ENCODE data around the gene ADGRD1.

The ADGRD1 gene

DNA sequence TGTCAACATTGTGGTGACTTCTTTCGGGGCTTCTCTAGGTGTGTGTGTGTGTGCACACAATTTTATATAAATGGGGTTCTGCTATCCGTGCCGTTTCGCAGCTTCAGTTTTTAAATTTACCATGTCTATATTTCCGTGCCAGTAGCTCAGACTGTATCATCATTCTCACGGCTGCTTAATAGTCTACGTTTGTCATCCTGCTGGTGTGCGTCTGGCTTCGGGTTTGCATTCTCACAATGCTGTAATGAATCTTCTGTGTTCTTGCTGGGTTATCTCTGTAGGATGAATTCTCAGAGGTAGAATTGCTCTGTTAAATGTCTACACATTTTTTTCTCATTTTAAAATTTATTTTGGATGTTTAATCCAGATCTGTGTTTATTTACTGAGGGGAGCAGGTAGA lies 73.6 kb downstream of the ADGRD1 start:
- POLR2A ChIA-PET: no interaction called here
- DNase-seq (ENCODE audit: low read depth, low spot score): no peak
- TF ChIP-seq, protein P1, sequence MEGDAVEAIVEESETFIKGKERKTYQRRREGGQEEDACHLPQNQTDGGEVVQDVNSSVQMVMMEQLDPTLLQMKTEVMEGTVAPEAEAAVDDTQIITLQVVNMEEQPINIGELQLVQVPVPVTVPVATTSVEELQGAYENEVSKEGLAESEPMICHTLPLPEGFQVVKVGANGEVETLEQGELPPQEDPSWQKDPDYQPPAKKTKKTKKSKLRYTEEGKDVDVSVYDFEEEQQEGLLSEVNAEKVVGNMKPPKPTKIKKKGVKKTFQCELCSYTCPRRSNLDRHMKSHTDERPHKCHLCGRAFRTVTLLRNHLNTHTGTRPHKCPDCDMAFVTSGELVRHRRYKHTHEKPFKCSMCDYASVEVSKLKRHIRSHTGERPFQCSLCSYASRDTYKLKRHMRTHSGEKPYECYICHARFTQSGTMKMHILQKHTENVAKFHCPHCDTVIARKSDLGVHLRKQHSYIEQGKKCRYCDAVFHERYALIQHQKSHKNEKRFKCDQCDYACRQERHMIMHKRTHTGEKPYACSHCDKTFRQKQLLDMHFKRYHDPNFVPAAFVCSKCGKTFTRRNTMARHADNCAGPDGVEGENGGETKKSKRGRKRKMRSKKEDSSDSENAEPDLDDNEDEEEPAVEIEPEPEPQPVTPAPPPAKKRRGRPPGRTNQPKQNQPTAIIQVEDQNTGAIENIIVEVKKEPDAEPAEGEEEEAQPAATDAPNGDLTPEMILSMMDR (IDR thresholded peaks at IDR 0.05; ENCODE audit: insufficient read depth, low read length, missing control alignments): no peak
- CTCF ChIA-PET: no interaction called here
- no peak overlapping the region for H3K4me3 ChIP-seq (ENCODE audit: low read depth, low read length)

DNA sequence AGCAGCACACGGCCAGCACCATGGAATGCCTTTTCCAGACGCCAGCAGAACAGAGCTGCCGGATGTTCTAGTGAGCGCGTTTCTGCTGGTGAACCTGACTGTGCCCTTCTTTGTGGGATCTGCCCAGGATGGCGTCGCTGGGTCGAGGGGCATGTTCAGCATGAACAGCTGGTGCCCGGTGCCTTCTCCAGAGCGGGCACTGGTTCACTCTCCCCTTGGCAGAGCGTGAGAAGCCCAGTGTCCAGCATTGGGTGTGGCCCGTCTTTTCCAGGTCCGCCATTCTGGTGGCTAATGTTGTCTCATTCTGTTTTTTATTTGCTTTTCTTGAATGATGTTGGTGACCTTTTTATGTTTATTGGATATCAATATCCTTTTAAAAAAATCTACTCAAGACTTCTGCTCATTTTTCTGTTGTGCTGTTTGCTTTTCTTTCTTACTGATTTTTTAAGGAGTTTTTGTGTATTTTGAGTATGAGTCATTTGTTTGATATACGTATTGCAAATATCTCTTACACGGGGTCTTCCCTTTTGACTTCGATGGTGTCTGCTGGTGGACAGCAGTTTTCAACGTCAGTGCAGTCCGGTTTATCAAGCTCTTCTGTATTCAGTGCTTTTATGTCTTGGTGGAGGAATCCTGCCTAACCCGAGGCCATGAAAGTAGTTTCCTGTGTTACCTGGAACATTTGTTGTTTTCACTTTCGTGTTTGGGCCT lies 74.3 kb downstream of the ADGRD1 start:
- TF ChIP-seq, protein P1 (IDR thresholded peaks at IDR 0.05; ENCODE audit: insufficient read depth, low read length, missing control alignments): no peak

DNA sequence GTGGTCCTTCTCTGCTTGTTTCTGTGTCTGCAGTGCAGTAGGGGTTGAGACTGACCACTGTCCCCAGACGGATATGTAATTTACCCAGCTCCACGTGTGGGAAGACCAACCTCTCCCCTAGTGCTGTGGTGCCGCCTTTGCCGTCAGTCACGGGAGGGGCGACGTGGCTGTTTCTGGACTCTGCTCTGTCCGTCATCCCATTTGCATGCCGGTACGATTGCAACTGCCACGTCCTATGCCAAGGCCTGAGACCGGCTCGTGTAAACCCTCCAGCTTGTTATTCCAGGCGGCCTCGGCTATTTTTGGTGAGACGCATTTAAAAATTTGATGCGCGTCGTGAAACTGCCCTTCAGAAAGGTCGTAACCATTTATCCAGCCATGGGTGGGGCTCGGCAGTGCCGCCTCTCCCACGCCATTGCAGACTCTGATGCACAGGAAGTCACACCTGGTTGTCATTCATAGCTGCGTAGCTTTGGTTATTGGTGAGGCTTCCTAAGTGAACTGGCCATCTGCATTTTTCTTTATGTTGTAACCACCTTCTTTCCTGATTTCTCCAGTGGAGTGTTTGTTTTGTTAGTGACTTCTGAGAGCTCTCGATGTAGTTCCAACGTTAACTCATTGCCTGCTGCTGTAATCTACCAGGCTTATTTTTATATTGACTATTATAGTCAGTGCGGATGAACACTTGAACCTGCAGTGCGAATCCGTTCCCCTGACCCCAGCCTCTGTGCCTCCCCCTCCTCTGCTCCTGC lies 75.1 kb downstream of the ADGRD1 start:
- DNase-seq (ENCODE audit: low read depth, low spot score): no peak
- TF ChIP-seq, protein P1 (IDR thresholded peaks at IDR 0.05; ENCODE audit: insufficient read depth, low read length, missing control alignments): no peak
- H3K4me3 ChIP-seq (ENCODE audit: low read depth, low read length): no peak overlapping the region
- CTCF ChIA-PET: no interaction called here
- POLR2A ChIA-PET: no interaction called here

More for the DNA sequence above, 74.3 kb downstream of the ADGRD1 start:
- no peak for DNase-seq (ENCODE audit: low read depth, low spot score)
- H3K4me3 ChIP-seq (ENCODE audit: low read depth, low read length): no peak overlapping the region
- ChIA-PET CTCF (no interaction called here), POLR2A (no interaction called here)

DNA sequence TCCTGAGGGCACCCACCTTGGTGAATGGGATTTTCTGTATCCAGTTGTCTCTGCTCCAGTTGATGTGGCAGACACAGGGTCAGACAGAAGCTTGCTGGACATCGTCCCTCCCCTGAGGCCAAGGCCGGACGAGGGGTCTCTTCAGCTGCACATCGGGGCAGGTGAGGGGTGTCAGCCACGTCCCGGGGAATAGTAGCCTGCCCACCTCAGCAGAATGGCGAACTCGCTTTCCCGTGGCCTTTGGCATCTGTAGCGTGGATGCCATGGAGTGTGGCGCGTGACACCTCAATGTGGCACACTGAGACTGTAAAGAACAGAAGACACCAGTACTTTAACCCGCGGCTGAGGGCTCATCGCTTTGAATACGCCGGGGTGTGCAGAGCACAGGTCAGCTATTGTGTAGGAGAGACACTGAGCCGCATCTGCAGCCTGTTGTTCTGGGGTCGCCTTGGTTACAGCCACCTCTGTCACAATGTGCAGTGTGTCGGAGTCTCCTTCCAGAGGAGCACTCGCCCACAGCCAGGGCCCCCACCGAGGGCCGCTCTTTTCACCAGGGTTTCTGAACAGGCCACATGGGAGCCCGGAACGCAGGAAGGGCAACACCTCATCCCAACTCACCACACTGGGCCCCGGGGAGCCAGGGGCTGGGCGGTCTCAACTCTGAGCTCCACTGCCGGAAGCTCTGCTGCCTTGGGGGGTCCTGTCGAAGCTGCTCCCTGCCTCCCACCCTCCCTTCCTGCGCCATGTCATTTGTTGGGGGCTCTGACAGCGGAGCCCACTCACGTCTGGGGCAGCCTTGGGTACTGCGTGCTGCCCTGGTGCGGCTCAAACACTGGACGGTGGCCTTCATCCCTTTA lies 77.0 kb downstream of the ADGRD1 start:
- TF ChIP-seq, protein P1 (IDR thresholded peaks at IDR 0.05; ENCODE audit: insufficient read depth, low read length, missing control alignments): no peak
- no peak for DNase-seq (ENCODE audit: low read depth, low spot score)

DNA sequence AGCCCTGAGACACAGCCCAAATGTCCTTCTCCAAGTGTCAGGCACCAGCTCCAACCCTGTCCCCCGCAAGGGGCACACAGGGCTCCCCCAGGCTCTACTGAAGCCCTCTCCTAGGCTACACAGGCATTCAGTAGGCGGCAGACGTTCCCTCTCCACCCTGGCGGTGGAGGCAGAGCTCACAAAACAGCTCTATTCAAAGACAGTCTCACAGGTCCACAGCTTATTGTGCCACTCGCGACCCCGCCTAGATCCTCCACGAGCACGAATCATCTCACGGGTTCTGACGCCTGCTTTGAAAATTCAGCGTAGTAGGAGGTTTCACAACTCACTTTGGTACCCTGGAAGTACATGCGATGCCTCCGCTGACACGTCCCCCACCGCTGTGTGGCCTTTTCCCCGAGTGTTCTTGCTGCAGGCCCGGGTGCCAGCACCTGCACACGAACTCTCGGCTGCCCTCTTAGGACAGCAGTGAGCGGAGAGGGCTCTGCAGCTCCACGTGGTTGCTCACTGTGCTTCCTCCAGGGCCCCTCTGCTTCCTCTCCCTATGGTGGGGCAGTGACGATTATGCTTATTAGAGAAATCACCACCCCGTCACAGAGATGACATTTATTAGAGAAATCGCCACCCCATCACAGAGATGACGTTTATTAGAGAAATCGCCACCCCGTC lies 78.5 kb downstream of the ADGRD1 start:
- TF ChIP-seq, protein P1 (IDR thresholded peaks at IDR 0.05; ENCODE audit: insufficient read depth, low read length, missing control alignments): no peak
- no peak overlapping the region for H3K4me3 ChIP-seq (ENCODE audit: low read depth, low read length)
- no peak for DNase-seq (ENCODE audit: low read depth, low spot score)
- POLR2A ChIA-PET: no interaction called here
- CTCF ChIA-PET: no interaction called here

More for the DNA sequence above, 77.0 kb downstream of the ADGRD1 start:
- CTCF ChIA-PET: no interaction called here
- POLR2A ChIA-PET: no interaction called here
- H3K4me3 ChIP-seq (ENCODE audit: low read depth, low read length): no peak overlapping the region

Data from AG04449 (cell line).